NCI-H2107 treated with DMSO at 0.1 percent for 48 hours (cell line): ENCODE measurements around the gene SLC27A1.
A peak's percentile ranks its signal among the peaks of the same experiment; 100 is the strongest.

Experiments
- DNase-seq: peaks from one replicate; lab custom pipeline; 2025; ENCODE audit not compliant: unreplicated experiment; lab: John Stamatoyannopoulos, UW

Gene SLC27A1

DNA sequence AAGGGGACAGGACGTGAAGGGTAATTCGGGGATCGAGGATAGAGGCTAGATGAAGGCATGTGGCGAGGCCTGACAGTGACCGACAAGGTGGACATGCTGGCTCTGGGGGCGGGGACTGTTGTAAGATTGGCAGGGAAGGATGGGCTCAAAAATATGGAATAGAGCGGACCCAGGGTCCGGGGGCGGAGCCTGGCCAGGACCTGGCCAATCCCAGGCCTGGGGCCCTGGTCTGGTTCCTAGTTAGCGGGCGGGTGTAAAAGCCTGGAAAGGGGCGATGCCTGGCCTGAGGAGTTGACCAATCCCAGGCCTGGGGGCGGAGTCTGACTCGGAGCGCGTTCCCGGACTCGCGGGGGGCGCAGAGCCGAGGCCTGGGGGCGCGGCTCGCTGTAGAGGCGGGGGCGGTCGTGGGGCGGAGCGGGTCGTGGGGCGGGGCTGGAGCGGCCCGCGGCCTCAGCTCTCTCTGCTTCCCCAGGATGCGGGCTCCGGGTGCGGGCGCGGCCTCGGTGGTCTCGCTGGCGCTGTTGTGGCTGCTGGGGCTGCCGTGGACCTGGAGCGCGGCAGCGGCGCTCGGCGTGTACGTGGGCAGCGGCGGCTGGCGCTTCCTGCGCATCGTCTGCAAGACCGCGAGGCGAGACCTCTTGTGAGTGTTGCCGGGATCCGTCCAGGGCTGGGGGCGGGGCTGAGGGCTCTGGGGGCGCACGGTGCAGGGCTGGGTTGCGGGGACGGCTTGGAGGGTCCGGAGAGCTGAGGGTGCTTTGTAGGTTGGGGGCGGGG, at the start of gene SLC27A1:
TSS of gene SLC27A1 (plus strand) at position 457 of the 774 bp plus-strand sequence. CDS start at position 474, 17 bp downstream.
- DNase-seq, result peak; percentile 82

DNA sequence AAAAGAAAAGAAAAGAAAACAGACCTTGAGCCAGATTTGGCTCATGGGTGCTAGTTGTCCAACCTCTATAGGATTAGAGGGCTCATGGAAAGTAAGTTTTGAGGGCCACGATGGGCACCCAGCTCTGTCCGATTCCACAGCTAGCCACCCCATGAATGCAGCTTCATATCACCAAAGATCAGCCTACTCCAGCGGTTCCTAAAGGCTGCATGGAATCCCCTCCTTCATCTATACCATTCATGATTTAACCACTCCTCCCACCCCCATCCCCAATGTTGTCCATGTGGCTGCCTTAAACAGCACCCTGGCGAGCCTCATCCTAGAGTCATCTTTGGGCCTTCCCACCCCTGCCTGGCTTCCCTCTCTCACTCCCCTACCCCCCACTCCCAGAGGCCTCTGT, 48.4 kb upstream of the SLC27A1 start:
- DNase-seq, result no peak

DNA sequence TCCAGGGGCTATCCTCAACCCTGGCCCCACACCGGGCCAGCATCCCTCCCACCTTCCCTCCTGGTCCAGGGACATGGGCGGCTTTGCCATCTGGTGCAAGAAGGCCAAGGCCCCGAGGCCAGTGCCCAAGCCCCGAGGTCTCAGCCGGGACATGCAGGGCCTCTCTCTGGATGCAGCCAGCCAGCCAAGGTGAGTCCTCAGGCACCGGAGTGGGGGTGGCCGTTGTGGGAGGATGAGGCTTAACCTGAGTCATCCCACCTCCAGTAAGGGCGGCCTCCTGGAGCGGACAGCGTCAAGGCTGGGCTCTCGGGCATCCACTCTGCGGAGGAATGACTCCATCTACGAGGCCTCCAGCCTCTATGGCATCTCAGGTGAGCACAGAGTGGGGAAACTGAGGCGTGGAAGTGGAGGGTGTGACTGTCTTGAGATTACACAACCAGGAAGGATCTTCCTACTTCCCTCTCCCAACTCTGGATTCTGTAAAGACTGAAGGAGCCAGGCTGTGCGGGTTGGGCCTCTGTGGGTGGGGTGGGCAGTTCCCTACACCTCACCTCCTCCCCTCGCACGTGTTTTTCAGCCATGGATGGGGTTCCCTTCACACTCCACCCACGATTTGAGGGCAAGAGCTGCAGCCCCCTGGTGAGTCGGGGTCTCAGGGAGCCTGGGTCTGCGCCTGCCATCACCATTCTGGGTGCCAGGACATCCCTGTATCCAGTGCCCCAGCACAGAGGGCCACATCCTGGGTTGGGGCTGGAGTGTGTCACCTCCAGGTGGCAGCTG, 46.7 kb upstream of the SLC27A1 start:
- no peak for DNase-seq

DNA sequence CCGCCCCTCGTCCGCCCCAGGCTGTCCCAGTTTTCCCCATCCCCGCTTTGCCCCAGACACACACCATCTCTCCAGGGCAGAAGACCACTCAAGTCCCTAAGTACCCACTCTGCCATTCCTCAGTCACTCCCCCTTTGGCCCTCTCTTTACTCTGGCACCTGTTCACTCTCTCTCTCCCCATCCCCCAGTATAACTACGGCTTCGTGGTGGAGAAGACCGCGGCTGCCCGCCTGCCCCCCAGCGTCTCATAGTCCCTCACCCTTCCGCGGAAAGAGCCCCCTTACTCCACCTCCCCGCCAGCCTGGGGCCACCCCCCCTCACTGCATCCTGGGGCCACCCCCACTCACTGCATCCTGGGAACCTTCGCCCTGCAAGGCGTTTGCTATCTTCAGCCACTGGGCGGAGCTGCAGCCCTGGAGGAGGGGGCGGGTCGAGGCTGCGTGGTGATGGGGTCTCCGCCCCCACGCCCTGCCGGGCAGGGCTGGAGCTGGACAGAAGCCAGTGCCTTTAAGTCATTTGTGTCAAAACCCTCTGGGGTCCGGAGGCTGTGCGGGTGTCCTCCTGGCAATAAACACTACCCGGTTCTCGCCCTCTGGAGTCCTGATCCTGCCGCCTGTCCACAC, 45.5 kb upstream of the SLC27A1 start:
- DNase-seq, result no peak

DNA sequence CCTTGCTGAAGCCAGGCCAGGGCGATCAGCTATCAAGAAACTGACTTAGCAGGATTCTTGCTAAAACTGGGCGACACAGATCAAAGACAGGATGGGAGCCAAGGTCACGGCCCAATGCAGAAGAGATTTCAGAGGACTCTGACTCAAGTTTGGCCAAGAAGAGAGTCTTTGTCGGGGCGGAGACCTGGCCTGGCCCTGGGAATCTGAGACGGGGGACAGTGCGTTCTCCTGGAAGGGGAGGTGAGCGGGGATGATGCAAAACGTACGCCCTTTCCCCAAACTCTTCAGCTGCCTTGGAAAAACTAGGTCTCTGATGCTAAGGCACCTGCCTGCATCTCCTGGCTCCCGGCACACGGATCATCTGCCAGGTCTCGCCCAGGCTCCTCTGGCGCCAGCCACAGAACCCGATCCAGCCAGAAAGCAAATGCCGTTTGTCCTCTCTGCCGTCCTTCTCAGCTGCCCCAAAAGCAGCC, 40.6 kb upstream of the SLC27A1 start:
- DNase-seq, result no peak

DNA sequence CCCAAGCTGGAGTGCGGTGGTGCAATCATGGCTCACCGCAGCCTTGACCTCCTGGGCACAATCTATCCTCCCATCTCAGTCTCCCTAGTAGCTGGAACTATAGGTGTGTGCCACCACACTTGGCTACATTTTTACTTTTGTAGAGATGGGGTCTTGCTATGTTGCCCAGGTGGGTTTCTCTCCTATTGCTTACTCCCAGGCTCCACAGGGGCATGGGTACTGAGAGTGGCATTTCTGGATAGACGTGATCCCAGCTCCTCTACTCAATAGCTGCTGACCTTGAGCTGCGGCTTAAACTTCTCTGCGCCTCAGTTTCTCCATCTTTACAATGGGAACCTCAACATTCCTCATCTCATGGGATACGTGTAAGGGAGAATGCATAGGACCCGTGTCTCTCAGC, 38.9 kb upstream of the SLC27A1 start:
- DNase-seq, result no peak

DNA sequence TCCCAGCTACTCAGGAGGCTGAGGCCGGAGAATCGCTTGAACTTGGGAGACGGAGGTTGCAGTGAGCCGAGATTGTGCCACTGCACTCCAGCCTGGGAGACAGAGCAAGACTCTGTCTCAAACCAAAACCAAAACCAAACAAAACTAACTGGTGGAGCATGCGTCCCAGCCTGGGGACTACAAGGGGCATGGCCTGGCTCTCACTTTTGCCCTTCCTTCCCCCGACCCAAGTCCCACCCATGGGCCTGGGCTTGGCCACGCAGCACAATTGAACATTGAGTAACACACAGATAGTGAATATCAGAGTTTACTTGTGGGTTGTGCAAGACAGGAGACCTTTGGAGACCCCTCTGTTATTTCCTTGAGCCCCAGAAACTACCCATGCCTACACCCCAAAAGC, 35.1 kb upstream of the SLC27A1 start:
- DNase-seq, result no peak

DNA sequence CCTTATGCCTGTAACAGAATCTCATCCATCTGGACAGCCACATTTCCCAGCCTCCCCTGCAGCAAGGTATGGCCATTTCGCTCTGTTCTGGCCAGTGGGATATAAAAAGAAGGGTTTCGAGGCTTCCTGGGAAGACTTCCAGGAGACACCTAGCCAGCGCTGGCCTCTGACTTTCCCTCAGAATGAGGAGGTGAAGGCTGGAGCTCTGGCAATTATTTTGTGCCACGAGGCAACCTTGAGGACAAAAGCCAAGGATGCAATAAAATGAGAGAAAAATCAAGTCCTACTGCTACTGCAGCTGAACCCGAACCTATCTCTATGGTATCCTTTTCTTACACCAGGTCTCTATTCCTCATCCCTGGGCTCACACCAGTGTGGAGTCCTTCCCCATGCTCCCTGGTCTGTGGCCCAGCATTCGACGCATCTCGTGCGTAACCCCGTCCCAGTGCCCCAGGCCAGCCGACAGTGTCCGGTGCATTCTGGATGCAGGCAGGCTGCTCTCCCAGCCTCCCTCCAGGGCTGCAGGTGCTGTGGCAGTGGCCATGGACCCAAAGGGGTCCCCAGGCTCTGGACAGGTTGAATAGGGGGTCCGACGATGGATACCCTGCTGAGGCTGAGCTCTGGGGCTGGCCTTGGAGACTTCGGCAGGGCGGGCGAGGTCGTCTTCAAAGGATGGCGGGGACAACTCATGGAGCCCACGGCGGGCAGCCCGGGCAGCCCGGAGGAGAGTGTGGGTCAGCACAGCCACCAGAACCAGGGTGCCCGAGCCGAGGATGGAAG, 34.0 kb upstream of the SLC27A1 start:
- DNase-seq, result no peak

DNA sequence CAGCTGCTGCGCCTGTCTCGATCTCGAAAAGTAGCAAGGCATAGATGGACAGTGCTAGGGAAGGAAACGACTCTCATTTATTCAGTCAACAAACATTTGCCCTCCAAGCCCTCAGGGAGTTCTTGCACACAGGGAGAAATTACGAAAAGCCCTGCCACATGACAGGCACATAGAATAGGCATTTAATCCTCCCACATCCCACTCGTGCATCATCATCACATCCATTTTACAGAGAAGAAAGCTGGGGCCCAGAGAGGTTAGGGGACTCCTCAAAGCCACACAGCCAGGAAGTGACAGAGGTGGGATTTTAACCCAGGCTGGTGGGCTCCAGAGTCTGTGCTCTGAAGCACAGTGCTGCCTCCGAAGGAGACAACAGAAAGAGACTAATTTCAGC, 33.5 kb upstream of the SLC27A1 start:
- no peak for DNase-seq

DNA sequence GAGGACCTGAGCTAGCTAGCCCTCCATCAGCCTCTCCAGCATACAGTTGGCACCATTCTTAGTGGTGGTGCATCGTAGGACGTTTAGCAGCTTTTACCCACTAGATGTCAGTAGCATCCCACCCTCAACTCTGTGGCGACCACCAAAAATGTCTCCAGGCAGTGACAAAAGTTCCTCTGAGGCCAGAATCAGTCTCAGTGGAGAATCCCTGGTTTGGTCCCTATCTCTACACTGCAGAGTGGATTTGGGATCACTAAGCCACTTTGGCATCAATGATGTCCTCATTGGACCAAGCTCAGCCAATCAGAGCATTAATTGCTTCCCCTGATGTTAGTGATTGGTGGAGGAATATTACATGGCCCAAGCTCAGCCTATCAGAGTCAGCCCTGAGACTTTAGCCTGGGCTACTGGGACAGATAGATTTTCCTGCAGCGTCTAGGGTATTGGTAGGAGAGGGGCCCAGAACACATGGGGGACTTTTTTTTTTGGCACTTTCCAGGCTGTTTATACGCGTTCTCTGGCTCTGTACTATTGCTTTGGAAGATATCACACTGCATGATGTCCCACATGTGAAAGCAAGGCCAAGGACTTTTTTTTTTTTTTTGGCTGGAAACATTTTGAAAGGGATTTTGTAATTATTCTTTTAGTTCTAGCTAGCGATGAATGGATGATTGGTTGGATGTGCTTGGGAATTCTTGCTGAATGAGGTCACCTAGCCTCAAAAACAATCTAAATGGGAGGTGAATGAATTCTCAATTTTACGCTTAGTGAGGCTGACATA, 28.9 kb upstream of the SLC27A1 start:
- no peak for DNase-seq

DNA sequence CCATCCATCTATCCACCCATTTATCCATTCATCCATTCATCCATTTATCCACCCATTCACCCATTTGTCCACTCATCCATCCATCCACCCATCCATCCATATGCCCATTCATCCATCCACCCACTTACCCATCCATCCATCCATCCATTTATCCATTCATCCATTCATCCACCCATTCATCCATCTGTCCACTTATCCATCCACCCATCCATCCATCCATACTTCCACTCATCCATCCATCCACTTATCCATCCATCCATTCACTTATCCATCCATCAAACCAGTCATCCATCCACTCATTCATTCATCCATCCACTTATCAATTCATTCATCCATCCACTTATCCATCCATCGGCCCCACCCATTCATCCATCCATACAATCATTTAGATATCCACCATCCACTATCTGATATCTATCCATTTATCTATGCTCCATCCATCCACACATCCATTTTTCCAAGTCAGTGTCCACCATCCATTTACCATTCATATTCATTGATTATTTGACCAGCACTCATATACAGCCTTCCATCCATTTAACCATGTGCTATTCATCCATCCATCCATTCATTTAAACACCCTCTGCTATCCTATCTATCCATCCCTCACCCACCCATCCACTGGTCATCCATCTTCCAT, 24.7 kb upstream of the SLC27A1 start:
- DNase-seq, result no peak

DNA sequence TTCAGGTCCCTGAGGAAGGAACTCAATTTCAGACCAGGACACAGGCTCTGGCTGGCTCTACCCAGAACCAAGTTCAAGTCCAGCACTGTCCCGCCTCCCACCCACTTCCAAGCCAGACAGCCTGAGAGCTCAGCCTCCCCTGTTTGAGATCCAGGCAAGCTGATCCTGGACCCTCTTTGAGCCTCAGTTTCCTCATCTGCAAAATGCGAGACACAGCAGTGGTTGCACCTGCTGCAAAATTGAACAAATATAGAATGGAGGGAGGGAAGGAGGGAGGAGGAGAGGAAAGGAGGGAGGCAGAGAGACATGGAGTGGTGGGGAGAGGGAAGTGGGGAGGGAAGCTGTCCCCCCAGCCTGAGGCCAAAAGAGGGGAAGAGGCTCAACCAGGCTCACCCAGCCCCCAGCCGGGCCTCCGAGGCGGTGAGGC, 22.6 kb upstream of the SLC27A1 start:
- DNase-seq, result no peak

DNA sequence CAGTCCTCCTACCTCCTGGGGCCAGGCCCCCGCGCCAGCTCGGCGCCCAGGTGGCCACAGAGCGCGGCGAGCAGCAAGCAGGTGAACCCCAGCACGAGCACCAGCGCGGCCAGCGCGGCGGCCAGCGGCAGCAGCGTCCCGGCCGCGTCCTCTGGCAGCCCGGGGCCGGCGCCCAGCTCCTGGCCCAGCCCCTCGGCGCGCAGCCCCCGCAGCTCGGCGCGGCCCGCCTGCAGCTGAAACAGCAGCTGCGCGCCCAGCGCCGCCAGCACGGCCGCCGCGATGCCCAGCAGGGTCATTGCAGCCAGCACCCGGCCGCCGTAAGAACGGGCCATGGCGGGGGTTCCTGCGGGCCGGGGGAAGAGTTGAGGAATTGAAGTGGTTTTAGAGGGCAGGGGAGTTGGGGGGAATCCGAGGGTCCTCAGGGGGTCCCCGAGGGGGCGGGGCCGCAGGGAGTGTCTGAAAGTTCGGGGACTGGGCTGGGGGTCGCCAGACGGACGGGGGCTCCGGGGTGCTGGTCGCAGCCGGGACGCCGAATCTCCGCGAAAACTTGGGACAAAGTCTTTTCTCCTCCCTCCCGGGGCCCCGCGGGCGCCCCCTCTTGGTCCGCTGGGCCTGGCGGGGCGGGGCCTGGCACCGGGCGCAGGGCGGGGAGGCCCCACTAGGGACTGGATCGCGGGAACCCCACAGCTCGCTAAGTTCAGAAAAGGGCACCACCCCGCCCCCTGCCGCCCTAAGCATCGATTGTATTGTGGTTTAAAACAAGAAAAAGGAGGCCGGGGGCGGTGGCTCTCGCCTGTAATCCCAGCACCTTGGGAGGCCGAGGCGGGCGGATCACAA, 22.0 kb upstream of the SLC27A1 start, which contains the start of gene TMEM221:
TSS of gene TMEM221 (minus strand) at position 538 of the 837 bp plus-strand sequence. CDS start at position 332, 206 bp downstream.
- DNase-seq, result no peak

DNA sequence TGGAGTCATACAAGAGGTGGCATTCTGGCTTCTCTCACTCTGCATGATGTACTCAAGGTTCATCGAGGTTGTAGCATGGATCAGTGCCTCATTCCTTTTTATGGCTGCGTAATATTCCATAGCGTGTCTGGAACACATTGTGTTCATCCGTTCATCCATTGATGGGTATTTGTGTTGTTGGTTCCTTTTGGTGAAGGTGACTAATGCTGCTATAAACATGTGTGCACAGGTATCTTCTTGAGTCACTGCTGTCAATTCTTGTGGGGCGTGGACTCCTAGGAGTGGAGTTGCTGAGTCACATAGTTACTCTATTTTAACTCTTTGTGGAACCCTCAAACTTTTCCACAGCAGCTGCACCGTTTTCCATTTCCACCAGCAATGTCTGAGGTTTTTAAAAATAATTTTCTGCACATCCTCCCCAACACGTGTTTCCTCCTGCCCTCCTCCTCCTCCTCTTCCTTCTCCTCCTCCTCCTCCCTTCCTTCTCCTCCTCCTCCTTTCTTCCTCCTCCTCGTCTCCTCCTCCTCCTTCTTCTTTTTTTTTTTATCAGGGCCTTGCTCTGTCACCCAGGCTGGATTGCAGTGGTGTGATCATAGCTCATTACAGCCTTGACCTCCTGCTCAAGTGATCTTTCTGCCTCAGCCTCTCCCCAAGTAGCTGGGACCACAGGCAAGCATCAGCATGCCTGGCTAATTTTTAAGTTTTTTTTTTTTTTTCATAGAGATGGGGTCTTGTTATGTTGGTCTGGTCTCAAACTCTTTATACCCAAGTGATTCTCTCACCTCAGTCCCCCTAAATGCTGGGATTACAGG, 19.9 kb upstream of the SLC27A1 start:
- no peak for DNase-seq

DNA sequence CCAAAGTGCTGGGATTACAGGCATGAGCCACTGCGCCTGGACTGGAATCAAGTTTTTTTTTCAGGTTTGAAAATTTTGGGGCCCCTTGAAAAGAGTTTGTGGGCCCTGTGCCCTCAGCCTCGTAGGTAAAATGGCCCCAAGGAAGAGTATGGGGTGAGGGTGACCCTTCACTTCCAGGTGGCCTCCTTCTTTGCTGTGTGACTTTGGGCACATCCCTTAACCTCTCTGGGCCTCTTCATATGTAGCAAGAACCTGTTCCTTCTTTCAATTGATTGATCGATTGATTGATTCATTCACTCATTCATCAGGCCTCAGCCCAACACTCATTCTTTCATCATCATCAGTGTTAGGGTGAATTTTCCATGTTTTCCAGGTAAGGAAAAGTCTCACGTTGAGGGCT, 18.5 kb upstream of the SLC27A1 start:
- no peak for DNase-seq

DNA sequence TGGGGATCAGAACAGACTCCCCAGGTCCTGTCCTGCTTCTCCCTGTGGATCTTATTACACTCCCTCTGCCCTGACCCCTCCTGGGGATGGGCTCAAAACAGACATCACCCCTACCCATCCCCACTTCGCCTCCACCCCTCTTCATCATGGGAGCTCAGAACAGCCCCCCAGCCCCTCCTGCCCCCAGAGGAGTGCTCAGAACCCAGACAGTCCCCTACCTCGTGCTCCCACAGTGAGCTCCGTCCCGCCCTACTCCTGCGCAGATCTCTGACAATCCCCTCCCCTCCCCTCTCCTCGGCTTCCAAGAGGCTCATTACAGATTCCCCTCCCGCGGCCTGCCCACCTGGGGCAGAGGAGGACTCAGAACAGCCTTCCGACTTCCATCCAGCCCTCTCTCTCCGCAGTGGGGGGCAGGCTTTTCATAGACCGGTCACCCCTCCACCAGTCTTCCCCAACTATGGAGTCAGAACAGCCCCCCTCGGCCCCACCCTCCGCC, 15.7 kb upstream of the SLC27A1 start:
- no peak for DNase-seq

DNA sequence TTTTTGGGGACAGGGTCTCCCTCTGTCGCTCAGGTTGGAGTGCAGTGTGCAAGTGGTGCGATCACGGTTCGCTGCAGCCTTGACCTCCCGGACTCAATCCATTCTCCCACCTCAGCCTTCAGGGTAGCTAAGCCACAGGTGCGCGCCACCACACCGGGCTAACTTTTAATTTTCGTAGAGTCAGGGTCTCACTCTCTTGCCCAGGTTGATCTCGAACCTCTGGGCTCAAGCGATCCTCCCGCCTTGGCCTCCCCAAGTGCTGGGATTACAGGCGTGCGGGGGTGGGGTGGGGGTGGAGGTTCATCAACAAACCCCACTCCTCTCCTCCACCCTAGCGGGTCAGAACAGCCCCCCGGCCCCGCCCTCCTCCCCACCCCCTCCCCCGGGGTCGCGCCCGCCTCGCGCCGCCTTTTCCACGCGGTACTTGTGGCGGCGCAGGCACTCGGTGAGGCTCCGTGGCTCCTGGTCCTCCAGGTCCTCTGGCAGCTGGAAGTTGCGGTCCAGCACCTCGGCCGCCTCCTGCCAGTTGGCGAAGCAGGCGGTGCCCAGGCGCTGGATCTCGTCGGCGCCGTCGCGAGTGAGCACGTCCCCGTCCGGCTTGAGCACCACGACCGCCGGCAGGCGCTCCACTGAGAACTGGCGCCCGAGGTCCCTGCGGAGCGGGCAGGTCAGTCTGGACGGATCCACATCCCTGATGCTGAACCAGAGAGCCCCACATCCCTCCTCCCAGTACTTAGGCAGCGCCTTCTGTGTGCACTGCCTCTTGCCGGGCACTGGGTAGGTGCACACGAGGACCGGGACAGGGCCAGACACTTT, 14.8 kb upstream of the SLC27A1 start:
- DNase-seq, result no peak
